ENCODE measurements around the gene PRX.
A peak's percentile ranks its signal among the peaks of the same experiment; 100 is the strongest.

The PRX gene

DNA sequence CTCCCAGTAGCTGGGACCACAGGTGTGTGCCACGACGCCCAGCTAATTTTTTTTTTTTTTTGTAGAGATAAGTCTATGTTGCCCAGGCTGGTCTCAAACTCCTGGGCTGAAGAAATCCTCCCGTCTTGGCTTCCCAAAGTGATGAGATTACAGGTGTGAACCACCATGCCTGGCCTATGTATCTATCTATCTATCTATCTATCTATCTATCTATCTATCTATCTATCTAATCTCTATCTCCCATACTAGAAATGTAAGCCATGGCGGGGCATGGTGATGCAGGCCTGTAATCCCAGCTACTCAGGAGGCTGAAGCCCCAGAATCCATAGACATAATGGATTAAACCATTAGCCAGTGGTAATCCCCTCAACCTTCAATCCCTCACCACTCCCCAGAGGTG lies 37.5 kb upstream of the PRX start:
- no peak overlapping the region for H3K27ac ChIP-seq (ENCODE audit: poor library complexity, severe bottlenecking)
- ATAC-seq (ENCODE audit: low read depth): no peak

DNA sequence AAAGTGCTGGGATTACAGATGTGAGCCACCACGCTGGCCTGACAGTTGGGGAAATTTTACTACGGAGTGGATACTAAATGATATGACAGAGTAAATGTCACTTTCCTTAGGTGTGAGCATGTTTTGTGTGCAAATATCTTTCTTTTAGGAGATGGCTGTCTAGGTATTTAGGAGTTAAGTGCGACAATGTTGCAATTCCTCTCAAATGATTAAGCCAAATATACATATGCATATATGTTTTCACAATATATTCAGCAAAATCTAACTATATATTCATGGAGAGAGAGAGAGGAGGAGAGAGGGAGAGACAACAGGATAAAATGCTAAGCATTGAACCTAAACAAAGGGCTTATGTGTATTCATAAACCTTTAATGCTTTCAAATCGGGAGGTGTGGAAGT lies 36.3 kb upstream of the PRX start:
- no peak for ATAC-seq (ENCODE audit: low read depth)
- Histone ChIP-seq H3K4me3 (ENCODE audit: severe bottlenecking) (no peak overlapping the region), H3K4me1 (ENCODE audit: insufficient read depth, poor library complexity, severe bottlenecking) (peaks cover 20% of the 10 kb centered on the region), H3K9me3 (ENCODE audit: severe bottlenecking) (no peaks in the 10 kb centered on the region), H3K36me3 (ENCODE audit: low read depth) (no peaks in the 10 kb centered on the region), H3K27ac (ENCODE audit: poor library complexity, severe bottlenecking) (no peak overlapping the region), H3K27me3 (ENCODE audit: insufficient read depth, poor library complexity, severe bottlenecking) (no peaks in the 10 kb centered on the region)
- TF ChIP-seq, protein P1, sequence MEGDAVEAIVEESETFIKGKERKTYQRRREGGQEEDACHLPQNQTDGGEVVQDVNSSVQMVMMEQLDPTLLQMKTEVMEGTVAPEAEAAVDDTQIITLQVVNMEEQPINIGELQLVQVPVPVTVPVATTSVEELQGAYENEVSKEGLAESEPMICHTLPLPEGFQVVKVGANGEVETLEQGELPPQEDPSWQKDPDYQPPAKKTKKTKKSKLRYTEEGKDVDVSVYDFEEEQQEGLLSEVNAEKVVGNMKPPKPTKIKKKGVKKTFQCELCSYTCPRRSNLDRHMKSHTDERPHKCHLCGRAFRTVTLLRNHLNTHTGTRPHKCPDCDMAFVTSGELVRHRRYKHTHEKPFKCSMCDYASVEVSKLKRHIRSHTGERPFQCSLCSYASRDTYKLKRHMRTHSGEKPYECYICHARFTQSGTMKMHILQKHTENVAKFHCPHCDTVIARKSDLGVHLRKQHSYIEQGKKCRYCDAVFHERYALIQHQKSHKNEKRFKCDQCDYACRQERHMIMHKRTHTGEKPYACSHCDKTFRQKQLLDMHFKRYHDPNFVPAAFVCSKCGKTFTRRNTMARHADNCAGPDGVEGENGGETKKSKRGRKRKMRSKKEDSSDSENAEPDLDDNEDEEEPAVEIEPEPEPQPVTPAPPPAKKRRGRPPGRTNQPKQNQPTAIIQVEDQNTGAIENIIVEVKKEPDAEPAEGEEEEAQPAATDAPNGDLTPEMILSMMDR (IDR thresholded peaks at IDR 0.05; ENCODE audit: poor library complexity, severe bottlenecking): no peak
- no peak for DNase-seq (ENCODE audit: low spot score)

More for the DNA sequence above, 37.5 kb upstream of the PRX start:
- Histone ChIP-seq H3K4me3 (ENCODE audit: severe bottlenecking) (no peak overlapping the region), H3K27me3 (ENCODE audit: insufficient read depth, poor library complexity, severe bottlenecking) (no peaks in the 10 kb centered on the region), H3K36me3 (ENCODE audit: low read depth) (no peaks in the 10 kb centered on the region), H3K4me1 (ENCODE audit: insufficient read depth, poor library complexity, severe bottlenecking) (peaks cover 11% of the 10 kb centered on the region), H3K9me3 (ENCODE audit: severe bottlenecking) (no peaks in the 10 kb centered on the region)
- DNase-seq (ENCODE audit: low spot score): no peak
- TF ChIP-seq, protein P1 (IDR thresholded peaks at IDR 0.05; ENCODE audit: poor library complexity, severe bottlenecking): no peak

DNA sequence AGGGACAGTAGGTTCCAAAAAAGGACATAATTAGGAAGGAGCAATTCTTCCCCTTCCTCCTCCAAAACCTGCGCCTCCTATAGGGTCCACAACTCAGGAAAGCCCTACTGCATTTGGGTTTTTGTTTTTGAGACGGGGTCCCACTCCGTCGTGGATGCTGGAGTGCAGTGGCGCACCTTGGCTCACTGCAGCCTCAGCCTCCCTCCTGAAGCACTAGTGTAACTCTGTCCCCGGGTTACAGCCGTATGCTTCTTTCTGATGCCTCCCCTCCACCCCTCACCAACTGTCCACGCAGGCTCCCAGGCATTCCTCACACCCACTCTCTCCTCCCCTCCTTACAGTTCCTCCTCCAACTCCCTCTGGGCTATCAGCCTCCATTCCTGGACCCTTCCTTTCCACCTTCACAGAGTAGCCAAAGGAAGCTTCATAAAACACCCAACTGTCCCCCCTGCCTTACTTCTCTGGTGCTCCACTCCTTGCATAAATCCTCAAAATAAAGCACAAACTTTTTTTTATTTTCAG lies 33.1 kb upstream of the PRX start:
- H3K36me3 ChIP-seq (ENCODE audit: low read depth): peaks cover 14% of the 10 kb centered on the region
- H3K4me3 ChIP-seq (ENCODE audit: severe bottlenecking): no peak overlapping the region
- no peak for DNase-seq (ENCODE audit: low spot score)
- peaks cover 16% of the 10 kb centered on the region for H3K4me1 ChIP-seq (ENCODE audit: insufficient read depth, poor library complexity, severe bottlenecking)
- no peak for ATAC-seq (ENCODE audit: low read depth)
- H3K27ac ChIP-seq (ENCODE audit: poor library complexity, severe bottlenecking): peak overlapping the region; percentile 90
- no peaks in the 10 kb centered on the region for H3K9me3 ChIP-seq (ENCODE audit: severe bottlenecking)
- TF ChIP-seq, protein P1 (IDR thresholded peaks at IDR 0.05; ENCODE audit: poor library complexity, severe bottlenecking): no peak
- no peaks in the 10 kb centered on the region for H3K27me3 ChIP-seq (ENCODE audit: insufficient read depth, poor library complexity, severe bottlenecking)

DNA sequence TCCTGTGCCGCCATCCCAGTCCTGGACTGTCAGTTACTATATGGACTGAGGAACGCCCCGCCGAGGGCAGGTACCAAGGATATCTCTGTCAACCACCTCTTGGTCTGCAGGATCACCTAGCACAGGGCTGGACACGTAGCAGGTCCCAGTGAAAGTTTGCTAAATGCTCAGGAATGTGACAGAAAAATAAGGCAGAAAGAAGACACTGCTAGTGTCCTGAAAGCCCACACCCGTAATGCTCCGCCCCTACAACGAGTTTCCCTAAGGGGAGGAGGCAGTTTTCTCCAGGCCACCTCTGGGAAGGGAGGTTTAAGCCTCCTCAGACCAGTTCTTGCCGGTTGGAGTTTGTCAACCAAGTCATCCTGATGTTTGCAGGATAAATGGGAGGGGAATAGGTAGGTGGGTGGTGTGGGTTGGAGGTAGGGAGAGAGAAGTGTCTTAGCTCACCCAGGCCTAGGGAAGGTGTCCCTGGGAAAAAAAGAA lies 32.6 kb upstream of the PRX start:
- Histone ChIP-seq H3K36me3 (ENCODE audit: low read depth) (peaks cover 19% of the 10 kb centered on the region), H3K27me3 (ENCODE audit: insufficient read depth, poor library complexity, severe bottlenecking) (no peaks in the 10 kb centered on the region), H3K4me1 (ENCODE audit: insufficient read depth, poor library complexity, severe bottlenecking) (peaks cover 16% of the 10 kb centered on the region), H3K9me3 (ENCODE audit: severe bottlenecking) (no peaks in the 10 kb centered on the region), H3K27ac (ENCODE audit: poor library complexity, severe bottlenecking) (peak overlapping the region; percentile 90), H3K4me3 (ENCODE audit: severe bottlenecking) (no peak overlapping the region)
- no peak for DNase-seq (ENCODE audit: low spot score)
- TF ChIP-seq, protein P1 (IDR thresholded peaks at IDR 0.05; ENCODE audit: poor library complexity, severe bottlenecking): no peak
- ATAC-seq (ENCODE audit: low read depth): peak; percentile 11; the same call in 1 of the 3 replicates

DNA sequence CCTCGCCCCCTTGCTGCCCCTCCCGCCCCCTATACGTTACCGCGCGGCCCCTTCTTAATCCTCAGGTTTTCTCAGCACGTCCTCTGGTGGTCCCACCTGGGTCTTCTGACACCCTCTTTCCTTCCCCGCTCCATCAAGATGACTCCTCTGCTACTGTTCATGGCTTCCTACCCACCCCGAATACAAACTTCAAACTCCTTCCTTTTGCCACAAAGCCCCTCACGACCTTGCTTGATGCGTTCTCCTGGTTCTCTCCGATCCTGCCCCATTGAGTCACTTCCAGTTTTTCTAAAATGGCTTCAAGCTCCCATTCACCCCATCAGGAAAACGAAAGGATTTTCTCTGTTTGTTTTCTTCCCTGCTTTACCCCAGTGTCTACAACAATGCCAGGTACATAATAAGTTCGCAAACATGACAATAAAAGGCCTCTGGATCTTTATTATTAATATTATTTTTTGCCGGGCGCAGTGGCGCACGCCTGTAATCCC lies 31.7 kb upstream of the PRX start:
- H3K27ac ChIP-seq (ENCODE audit: poor library complexity, severe bottlenecking): peak overlapping the region; percentile 90
- no peaks in the 10 kb centered on the region for H3K9me3 ChIP-seq (ENCODE audit: severe bottlenecking)
- H3K4me1 ChIP-seq (ENCODE audit: insufficient read depth, poor library complexity, severe bottlenecking): peaks cover 16% of the 10 kb centered on the region
- H3K4me3 ChIP-seq (ENCODE audit: severe bottlenecking): peak overlapping the region; percentile 56
- DNase-seq (ENCODE audit: low spot score): no peak
- H3K36me3 ChIP-seq (ENCODE audit: low read depth): peaks cover 26% of the 10 kb centered on the region
- peak; percentile 2; the same call in 2 of the 3 replicates for ATAC-seq (ENCODE audit: low read depth)
- TF ChIP-seq, protein P1 (IDR thresholded peaks at IDR 0.05; ENCODE audit: poor library complexity, severe bottlenecking): peak; percentile 49
- no peaks in the 10 kb centered on the region for H3K27me3 ChIP-seq (ENCODE audit: insufficient read depth, poor library complexity, severe bottlenecking)
